GM19455 (cell line): ENCODE results near the gene SPATA2L.

ENCODE experiments used
- ATAC-seq: cut with Tn5 transposase; IDR thresholded peaks from one replicate; pipeline ENCODE4 v1.9.1; 2021; ENCODE audit not compliant: unreplicated experiment

Gene SPATA2L

GRCh38 chr16:89701425-89702406 lies at the start of gene SPATA2L:
TSS of gene SPATA2L (minus strand) at chr16:89701705. CDS start at chr16:89701232, 473 bp downstream.
- ATAC-seq = peak; percentile 60

- no peak for ATAC-seq
These were observed 48.1 kb upstream of the SPATA2L start for GRCh38 chr16:89749637-89750036.

- no peak for ATAC-seq
These were observed 47.4 kb upstream of the SPATA2L start for GRCh38 chr16:89748921-89749320.

- ATAC-seq = no peak
These were observed 46.6 kb upstream of the SPATA2L start for GRCh38 chr16:89748076-89748475.

- ATAC-seq = no peak
These were observed 44.5 kb upstream of the SPATA2L start for GRCh38 chr16:89746043-89746442.

GRCh38 chr16:89744813-89745212 lies 43.3 kb upstream of the SPATA2L start:
- ATAC-seq = no peak

- no peak for ATAC-seq
These were observed 41.4 kb upstream of the SPATA2L start for GRCh38 chr16:89742948-89743347.

- ATAC-seq = no peak
These were observed 40.0 kb upstream of the SPATA2L start for GRCh38 chr16:89741342-89742014.

GRCh38 chr16:89739383-89739782 lies 37.9 kb upstream of the SPATA2L start:
- no peak for ATAC-seq

- ATAC-seq = no peak
These were observed 37.2 kb upstream of the SPATA2L start for GRCh38 chr16:89738538-89739317.

GRCh38 chr16:89738072-89738377 lies 36.5 kb upstream of the SPATA2L start:
- no peak for ATAC-seq

- ATAC-seq = no peak
These were observed 36.0 kb upstream of the SPATA2L start for GRCh38 chr16:89737341-89738071.

- no peak for ATAC-seq
These were observed 35.0 kb upstream of the SPATA2L start for GRCh38 chr16:89736554-89736953.

- ATAC-seq = no peak
These were observed 32.3 kb upstream of the SPATA2L start for GRCh38 chr16:89733792-89734191.

GRCh38 chr16:89733322-89733721 lies 31.8 kb upstream of the SPATA2L start:
- ATAC-seq = no peak

GRCh38 chr16:89732918-89733242 lies 31.4 kb upstream of the SPATA2L start:
- no peak for ATAC-seq

GRCh38 chr16:89732142-89732917 lies 30.8 kb upstream of the SPATA2L start:
- no peak for ATAC-seq

GRCh38 chr16:89730610-89731234 lies 29.2 kb upstream of the SPATA2L start:
- no peak for ATAC-seq

- ATAC-seq = no peak
These were observed 28.5 kb upstream of the SPATA2L start for GRCh38 chr16:89729863-89730593.
